WTC11 (cell line): Measurements from ENCODE around the gene MANF.

Experiments used
- CTCF ChIP-seq: fragments of 200-600 bp; IDR thresholded peaks from 2 replicates; pipeline ENCODE4 v1.8.0; 2022; ENCODE audit warnings: antibody characterized with exemption
- E2F1 ChIP-seq: sonication (generic); formaldehyde crosslinking; IDR thresholded peaks from 2 replicates; pipeline ENCODE4 v1.8.0; 2022; ENCODE audit warnings: mild to moderate bottlenecking, missing genetic modification reagents
- E2F5 ChIP-seq: sonication (generic); formaldehyde crosslinking; IDR thresholded peaks from 2 replicates; pipeline ENCODE4 v1.8.1; 2022; ENCODE audit warnings: mild to moderate bottlenecking, moderate library complexity, missing genetic modification reagents
- FOXJ3 ChIP-seq: sonication (generic); formaldehyde crosslinking; IDR thresholded peaks from 2 replicates; pipeline ENCODE4 v1.9.0; 2021; ENCODE audit warnings: missing genetic modification reagents, mild to moderate bottlenecking, borderline replicate concordance
- FOXP4 ChIP-seq: sonication (generic); formaldehyde crosslinking; IDR thresholded peaks from 2 replicates; pipeline ENCODE4 v1.8.0; 2022; ENCODE audit warnings: mild to moderate bottlenecking, missing genetic modification reagents
- IRF1 ChIP-seq: sonication (generic); formaldehyde crosslinking; IDR thresholded peaks from 2 replicates; pipeline ENCODE4 v1.8.0; 2023; ENCODE audit warnings: missing genetic modification reagents
- NR2C2 ChIP-seq: sonication (generic); formaldehyde crosslinking; IDR thresholded peaks from 2 replicates; pipeline ENCODE4 v1.8.0; 2022; ENCODE audit warnings: mild to moderate bottlenecking, missing genetic modification reagents
- NR3C1 ChIP-seq: sonication (generic); formaldehyde crosslinking; conservative IDR thresholded peaks from 2 replicates; pipeline ENCODE4 v1.8.1; 2023; ENCODE audit warnings: low read depth, mild to moderate bottlenecking, missing genetic modification reagents
- SMAD4 ChIP-seq: sonication (generic); formaldehyde crosslinking; IDR thresholded peaks from 2 replicates; pipeline ENCODE4 v1.8.0; 2022; ENCODE audit warnings: mild to moderate bottlenecking, missing genetic modification reagents
- TEAD4 ChIP-seq: sonication (generic); formaldehyde crosslinking; IDR thresholded peaks from 2 replicates; pipeline ENCODE4 v1.8.0; 2022; ENCODE audit warnings: mild to moderate bottlenecking, missing genetic modification reagents
- ZNF317 ChIP-seq: sonication (generic); formaldehyde crosslinking; IDR thresholded peaks from 2 replicates; pipeline ENCODE4 v1.8.1; 2023; ENCODE audit warnings: low read depth, mild to moderate bottlenecking, moderate library complexity, missing genetic modification reagents, borderline replicate concordance
- ZNF512 ChIP-seq: sonication (generic); formaldehyde crosslinking; IDR thresholded peaks from 2 replicates; pipeline ENCODE4 v1.8.1; 2022; ENCODE audit warnings: missing genetic modification reagents, borderline replicate concordance
- ZSCAN18 ChIP-seq: fragments of 250-450 bp; sonication (Bioruptor Pico); IDR thresholded peaks from 2 replicates; pipeline ENCODE4 v2.1.2; 2022; ENCODE audit warnings: mild to moderate bottlenecking, moderate library complexity

- no peak for TF ChIP-seq ZNF317 (CRISPR knock-in tag)
- no peak for TF ChIP-seq E2F5 (CRISPR knock-in tag)
- TF ChIP-seq SMAD4 (CRISPR knock-in tag) = no peak
- no peak for TF ChIP-seq CTCF
- TF ChIP-seq E2F1 (CRISPR knock-in tag) = no peak
- TF ChIP-seq NR3C1 (CRISPR knock-in tag) = no peak
- TF ChIP-seq NR2C2 (CRISPR knock-in tag) = no peak
- no peak for TF ChIP-seq FOXP4 (CRISPR knock-in tag)
- TF ChIP-seq ZNF512 (CRISPR knock-in tag) = no peak
- no peak for TF ChIP-seq FOXJ3 (CRISPR knock-in tag)
- no peak for TF ChIP-seq IRF1 (CRISPR knock-in tag)
- no peak for TF ChIP-seq ZSCAN18
- TF ChIP-seq TEAD4 = no peak
Observed at GRCh38 chr3:51382076-51382745, 2.9 kb upstream of the MANF start.
